ENCODE results near the gene STAT2.

DNA sequence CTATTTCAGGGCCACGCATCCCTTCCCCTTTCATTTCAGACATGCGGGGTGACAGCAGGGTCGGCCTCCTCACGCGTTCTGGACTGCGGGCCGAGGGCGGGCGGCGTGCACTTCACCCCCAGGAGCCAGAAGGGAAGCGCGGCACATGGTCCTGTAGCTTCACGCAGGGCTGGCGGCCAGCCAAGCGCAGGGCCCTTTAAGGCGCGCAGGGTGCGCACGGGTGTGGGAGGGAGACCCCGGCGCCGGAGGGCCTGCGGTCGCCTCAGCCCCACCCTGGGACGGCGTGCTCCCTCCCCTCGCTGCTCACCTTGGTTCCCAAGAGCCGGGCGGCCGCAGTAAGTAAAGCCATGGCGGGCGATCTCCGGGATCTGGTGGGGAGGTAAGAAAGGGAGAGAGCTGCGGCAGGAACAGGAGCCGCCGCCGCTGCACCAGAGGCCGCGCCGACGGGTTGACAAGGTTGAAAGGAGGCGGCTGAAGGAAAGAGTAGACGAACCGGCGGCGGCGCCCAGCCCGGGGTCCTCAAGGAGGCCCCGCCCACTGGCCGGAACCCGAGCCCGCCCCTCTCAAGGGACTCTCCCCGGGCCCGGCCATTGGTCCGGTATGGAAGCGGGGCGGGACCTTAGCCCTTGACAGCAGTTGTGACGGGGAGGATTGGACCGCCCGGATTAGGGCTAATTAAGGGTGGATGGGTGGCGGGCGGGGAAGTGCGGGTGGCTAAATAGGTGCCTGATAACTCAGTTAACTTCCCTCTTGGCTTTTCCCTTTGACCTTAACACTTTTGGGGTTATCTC is 59.9 kb downstream of the STAT2 start, which contains the start of gene CS:
- TF ChIP-seq, protein P1, sequence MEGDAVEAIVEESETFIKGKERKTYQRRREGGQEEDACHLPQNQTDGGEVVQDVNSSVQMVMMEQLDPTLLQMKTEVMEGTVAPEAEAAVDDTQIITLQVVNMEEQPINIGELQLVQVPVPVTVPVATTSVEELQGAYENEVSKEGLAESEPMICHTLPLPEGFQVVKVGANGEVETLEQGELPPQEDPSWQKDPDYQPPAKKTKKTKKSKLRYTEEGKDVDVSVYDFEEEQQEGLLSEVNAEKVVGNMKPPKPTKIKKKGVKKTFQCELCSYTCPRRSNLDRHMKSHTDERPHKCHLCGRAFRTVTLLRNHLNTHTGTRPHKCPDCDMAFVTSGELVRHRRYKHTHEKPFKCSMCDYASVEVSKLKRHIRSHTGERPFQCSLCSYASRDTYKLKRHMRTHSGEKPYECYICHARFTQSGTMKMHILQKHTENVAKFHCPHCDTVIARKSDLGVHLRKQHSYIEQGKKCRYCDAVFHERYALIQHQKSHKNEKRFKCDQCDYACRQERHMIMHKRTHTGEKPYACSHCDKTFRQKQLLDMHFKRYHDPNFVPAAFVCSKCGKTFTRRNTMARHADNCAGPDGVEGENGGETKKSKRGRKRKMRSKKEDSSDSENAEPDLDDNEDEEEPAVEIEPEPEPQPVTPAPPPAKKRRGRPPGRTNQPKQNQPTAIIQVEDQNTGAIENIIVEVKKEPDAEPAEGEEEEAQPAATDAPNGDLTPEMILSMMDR (conservative IDR thresholded peaks at IDR 0.05; ENCODE audit: low read depth in 2 of 2) = no peak
- TF ChIP-seq EZH2 (IDR thresholded peaks at IDR 0.05; ENCODE audit: low read depth, unreplicated experiment) (no peak), EZH2phosphoT487 (IDR thresholded peaks at IDR 0.05; ENCODE audit: unreplicated experiment) (no peak), CREB1 (CRISPR knock-in tag; IDR thresholded peaks at IDR 0.05; ENCODE audit: low read depth) (peak; percentile 69), POLR2AphosphoS5 (IDR thresholded peaks at IDR 0.05; ENCODE audit: low read depth) (peak; percentile 63), ZNF114 (CRISPR knock-in tag; IDR thresholded peaks at IDR 0.05) (no peak), JUNB (IDR thresholded peaks at IDR 0.05; ENCODE audit: unreplicated experiment) (no peak), NANOG (IDR thresholded peaks at IDR 0.05; ENCODE audit: borderline replicate concordance) (no peak; the same call in 1 of the 2 replicates), ZNF331 (CRISPR knock-in tag; IDR thresholded peaks at IDR 0.05; ENCODE audit: low read depth) (no peak)
- TF ChIP-seq, protein P2, sequence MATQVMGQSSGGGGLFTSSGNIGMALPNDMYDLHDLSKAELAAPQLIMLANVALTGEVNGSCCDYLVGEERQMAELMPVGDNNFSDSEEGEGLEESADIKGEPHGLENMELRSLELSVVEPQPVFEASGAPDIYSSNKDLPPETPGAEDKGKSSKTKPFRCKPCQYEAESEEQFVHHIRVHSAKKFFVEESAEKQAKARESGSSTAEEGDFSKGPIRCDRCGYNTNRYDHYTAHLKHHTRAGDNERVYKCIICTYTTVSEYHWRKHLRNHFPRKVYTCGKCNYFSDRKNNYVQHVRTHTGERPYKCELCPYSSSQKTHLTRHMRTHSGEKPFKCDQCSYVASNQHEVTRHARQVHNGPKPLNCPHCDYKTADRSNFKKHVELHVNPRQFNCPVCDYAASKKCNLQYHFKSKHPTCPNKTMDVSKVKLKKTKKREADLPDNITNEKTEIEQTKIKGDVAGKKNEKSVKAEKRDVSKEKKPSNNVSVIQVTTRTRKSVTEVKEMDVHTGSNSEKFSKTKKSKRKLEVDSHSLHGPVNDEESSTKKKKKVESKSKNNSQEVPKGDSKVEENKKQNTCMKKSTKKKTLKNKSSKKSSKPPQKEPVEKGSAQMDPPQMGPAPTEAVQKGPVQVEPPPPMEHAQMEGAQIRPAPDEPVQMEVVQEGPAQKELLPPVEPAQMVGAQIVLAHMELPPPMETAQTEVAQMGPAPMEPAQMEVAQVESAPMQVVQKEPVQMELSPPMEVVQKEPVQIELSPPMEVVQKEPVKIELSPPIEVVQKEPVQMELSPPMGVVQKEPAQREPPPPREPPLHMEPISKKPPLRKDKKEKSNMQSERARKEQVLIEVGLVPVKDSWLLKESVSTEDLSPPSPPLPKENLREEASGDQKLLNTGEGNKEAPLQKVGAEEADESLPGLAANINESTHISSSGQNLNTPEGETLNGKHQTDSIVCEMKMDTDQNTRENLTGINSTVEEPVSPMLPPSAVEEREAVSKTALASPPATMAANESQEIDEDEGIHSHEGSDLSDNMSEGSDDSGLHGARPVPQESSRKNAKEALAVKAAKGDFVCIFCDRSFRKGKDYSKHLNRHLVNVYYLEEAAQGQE (IDR thresholded peaks at IDR 0.05; ENCODE audit: unreplicated experiment) = no peak
- TF ChIP-seq, protein P3, sequence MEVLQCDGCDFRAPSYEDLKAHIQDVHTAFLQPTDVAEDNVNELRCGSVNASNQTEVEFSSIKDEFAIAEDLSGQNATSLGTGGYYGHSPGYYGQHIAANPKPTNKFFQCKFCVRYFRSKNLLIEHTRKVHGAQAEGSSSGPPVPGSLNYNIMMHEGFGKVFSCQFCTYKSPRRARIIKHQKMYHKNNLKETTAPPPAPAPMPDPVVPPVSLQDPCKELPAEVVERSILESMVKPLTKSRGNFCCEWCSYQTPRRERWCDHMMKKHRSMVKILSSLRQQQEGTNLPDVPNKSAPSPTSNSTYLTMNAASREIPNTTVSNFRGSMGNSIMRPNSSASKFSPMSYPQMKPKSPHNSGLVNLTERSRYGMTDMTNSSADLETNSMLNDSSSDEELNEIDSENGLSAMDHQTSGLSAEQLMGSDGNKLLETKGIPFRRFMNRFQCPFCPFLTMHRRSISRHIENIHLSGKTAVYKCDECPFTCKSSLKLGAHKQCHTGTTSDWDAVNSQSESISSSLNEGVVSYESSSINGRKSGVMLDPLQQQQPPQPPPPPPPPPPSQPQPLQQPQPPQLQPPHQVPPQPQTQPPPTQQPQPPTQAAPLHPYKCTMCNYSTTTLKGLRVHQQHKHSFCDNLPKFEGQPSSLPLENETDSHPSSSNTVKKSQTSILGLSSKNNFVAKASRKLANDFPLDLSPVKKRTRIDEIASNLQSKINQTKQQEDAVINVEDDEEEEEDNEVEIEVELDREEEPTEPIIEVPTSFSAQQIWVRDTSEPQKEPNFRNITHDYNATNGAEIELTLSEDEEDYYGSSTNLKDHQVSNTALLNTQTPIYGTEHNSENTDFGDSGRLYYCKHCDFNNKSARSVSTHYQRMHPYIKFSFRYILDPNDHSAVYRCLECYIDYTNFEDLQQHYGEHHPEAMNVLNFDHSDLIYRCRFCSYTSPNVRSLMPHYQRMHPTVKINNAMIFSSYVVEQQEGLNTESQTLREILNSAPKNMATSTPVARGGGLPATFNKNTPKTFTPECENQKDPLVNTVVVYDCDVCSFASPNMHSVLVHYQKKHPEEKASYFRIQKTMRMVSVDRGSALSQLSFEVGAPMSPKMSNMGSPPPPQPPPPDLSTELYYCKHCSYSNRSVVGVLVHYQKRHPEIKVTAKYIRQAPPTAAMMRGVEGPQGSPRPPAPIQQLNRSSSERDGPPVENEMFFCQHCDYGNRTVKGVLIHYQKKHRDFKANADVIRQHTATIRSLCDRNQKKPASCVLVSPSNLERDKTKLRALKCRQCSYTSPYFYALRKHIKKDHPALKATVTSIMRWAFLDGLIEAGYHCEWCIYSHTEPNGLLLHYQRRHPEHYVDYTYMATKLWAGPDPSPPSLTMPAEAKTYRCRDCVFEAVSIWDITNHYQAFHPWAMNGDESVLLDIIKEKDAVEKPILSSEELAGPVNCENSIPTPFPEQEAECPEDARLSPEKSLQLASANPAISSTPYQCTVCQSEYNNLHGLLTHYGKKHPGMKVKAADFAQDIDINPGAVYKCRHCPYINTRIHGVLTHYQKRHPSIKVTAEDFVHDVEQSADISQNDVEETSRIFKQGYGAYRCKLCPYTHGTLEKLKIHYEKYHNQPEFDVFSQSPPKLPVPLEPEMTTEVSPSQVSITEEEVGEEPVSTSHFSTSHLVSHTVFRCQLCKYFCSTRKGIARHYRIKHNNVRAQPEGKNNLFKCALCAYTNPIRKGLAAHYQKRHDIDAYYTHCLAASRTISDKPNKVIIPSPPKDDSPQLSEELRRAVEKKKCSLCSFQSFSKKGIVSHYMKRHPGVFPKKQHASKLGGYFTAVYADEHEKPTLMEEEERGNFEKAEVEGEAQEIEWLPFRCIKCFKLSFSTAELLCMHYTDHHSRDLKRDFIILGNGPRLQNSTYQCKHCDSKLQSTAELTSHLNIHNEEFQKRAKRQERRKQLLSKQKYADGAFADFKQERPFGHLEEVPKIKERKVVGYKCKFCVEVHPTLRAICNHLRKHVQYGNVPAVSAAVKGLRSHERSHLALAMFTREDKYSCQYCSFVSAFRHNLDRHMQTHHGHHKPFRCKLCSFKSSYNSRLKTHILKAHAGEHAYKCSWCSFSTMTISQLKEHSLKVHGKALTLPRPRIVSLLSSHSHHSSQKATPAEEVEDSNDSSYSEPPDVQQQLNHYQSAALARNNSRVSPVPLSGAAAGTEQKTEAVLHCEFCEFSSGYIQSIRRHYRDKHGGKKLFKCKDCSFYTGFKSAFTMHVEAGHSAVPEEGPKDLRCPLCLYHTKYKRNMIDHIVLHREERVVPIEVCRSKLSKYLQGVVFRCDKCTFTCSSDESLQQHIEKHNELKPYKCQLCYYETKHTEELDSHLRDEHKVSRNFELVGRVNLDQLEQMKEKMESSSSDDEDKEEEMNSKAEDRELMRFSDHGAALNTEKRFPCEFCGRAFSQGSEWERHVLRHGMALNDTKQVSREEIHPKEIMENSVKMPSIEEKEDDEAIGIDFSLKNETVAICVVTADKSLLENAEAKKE (CRISPR knock-in tag; IDR thresholded peaks at IDR 0.05) = no peak

Measured in GM23338 (cell line).